ENCODE data around the gene SCD5.

The SCD5 gene

GRCh38 chr4:82638479-82638878 is 160.1 kb downstream of the SCD5 start:
- FAIRE-seq (no peak), DNase-seq (ENCODE audit: insufficient read length) (no peak)
- TF ChIP-seq POLR2AphosphoS5 (IDR thresholded peaks at IDR 0.05; ENCODE audit: low read depth, low read length) (no peak), POLR2A (IDR thresholded peaks at IDR 0.05; ENCODE audit: low read depth, low read length) (no peak), TAF1 (IDR thresholded peaks at IDR 0.05; ENCODE audit: borderline replicate concordance, low read depth, low read length) (no peak)

- TF ChIP-seq POLR2AphosphoS5 (IDR thresholded peaks at IDR 0.05; ENCODE audit: low read depth, low read length), result no peak
- no peak for TF ChIP-seq POLR2A (IDR thresholded peaks at IDR 0.05; ENCODE audit: low read depth, low read length)
- no peak for TF ChIP-seq TAF1 (IDR thresholded peaks at IDR 0.05; ENCODE audit: borderline replicate concordance, low read depth, low read length)
- DNase-seq (ENCODE audit: insufficient read length) (no peak), FAIRE-seq (no peak)
These were observed 168.5 kb downstream of the SCD5 start for GRCh38 chr4:82630079-82630478.

- TF ChIP-seq POLR2AphosphoS5 (IDR thresholded peaks at IDR 0.05; ENCODE audit: low read depth, low read length) (no peak), TAF1 (IDR thresholded peaks at IDR 0.05; ENCODE audit: borderline replicate concordance, low read depth, low read length) (no peak), POLR2A (IDR thresholded peaks at IDR 0.05; ENCODE audit: low read depth, low read length) (no peak)
- FAIRE-seq (no peak), DNase-seq (ENCODE audit: insufficient read length) (no peak)
These were observed 169.2 kb downstream of the SCD5 start for GRCh38 chr4:82629238-82630000.

- FAIRE-seq (no peak), DNase-seq (ENCODE audit: insufficient read length) (no peak)
- no peak for TF ChIP-seq TAF1 (IDR thresholded peaks at IDR 0.05; ENCODE audit: borderline replicate concordance, low read depth, low read length)
- no peak for TF ChIP-seq POLR2A (IDR thresholded peaks at IDR 0.05; ENCODE audit: low read depth, low read length)
- TF ChIP-seq POLR2AphosphoS5 (IDR thresholded peaks at IDR 0.05; ENCODE audit: low read depth, low read length), result no peak
These were observed 172.2 kb downstream of the SCD5 start for GRCh38 chr4:82626251-82626868.

- no peak for TF ChIP-seq TAF1 (IDR thresholded peaks at IDR 0.05; ENCODE audit: borderline replicate concordance, low read depth, low read length)
- TF ChIP-seq POLR2AphosphoS5 (IDR thresholded peaks at IDR 0.05; ENCODE audit: low read depth, low read length), result no peak
- no peak for TF ChIP-seq POLR2A (IDR thresholded peaks at IDR 0.05; ENCODE audit: low read depth, low read length)
- DNase-seq (ENCODE audit: insufficient read length) (no peak), FAIRE-seq (no peak)
These were observed 173.8 kb downstream of the SCD5 start for GRCh38 chr4:82624819-82625218.

GRCh38 chr4:82623121-82623683 is 175.4 kb downstream of the SCD5 start:
- no peak for FAIRE-seq
- TF ChIP-seq POLR2AphosphoS5 (IDR thresholded peaks at IDR 0.05; ENCODE audit: low read depth, low read length), result no peak
- TF ChIP-seq POLR2A (IDR thresholded peaks at IDR 0.05; ENCODE audit: low read depth, low read length), result no peak
- TF ChIP-seq TAF1 (IDR thresholded peaks at IDR 0.05; ENCODE audit: borderline replicate concordance, low read depth, low read length), result no peak

GRCh38 chr4:82621251-82621650 is 177.3 kb downstream of the SCD5 start:
- DNase-seq (ENCODE audit: insufficient read length), result no peak
- TF ChIP-seq POLR2AphosphoS5 (IDR thresholded peaks at IDR 0.05; ENCODE audit: low read depth, low read length), result no peak
- TF ChIP-seq POLR2A (IDR thresholded peaks at IDR 0.05; ENCODE audit: low read depth, low read length), result no peak
- TF ChIP-seq TAF1 (IDR thresholded peaks at IDR 0.05; ENCODE audit: borderline replicate concordance, low read depth, low read length), result no peak

More at GRCh38 chr4:82623121-82623683, 175.4 kb downstream of the SCD5 start:
- no peak for DNase-seq (ENCODE audit: insufficient read length)

GRCh38 chr4:82620126-82620735 is 178.4 kb downstream of the SCD5 start:
- no peak for TF ChIP-seq POLR2A (IDR thresholded peaks at IDR 0.05; ENCODE audit: low read depth, low read length)
- no peak for TF ChIP-seq TAF1 (IDR thresholded peaks at IDR 0.05; ENCODE audit: borderline replicate concordance, low read depth, low read length)
- TF ChIP-seq POLR2AphosphoS5 (IDR thresholded peaks at IDR 0.05; ENCODE audit: low read depth, low read length), result no peak
- DNase-seq (ENCODE audit: insufficient read length) (no peak), FAIRE-seq (no peak)

More at GRCh38 chr4:82621251-82621650, 177.3 kb downstream of the SCD5 start:
- FAIRE-seq, result no peak

GRCh38 chr4:82618103-82618720 is 180.4 kb downstream of the SCD5 start:
- FAIRE-seq, result no peak
- TF ChIP-seq POLR2AphosphoS5 (IDR thresholded peaks at IDR 0.05; ENCODE audit: low read depth, low read length) (no peak), TAF1 (IDR thresholded peaks at IDR 0.05; ENCODE audit: borderline replicate concordance, low read depth, low read length) (no peak), POLR2A (IDR thresholded peaks at IDR 0.05; ENCODE audit: low read depth, low read length) (no peak)

GRCh38 chr4:82614838-82615449 is 183.7 kb downstream of the SCD5 start:
- TF ChIP-seq TAF1 (IDR thresholded peaks at IDR 0.05; ENCODE audit: borderline replicate concordance, low read depth, low read length) (no peak), POLR2AphosphoS5 (IDR thresholded peaks at IDR 0.05; ENCODE audit: low read depth, low read length) (no peak), POLR2A (IDR thresholded peaks at IDR 0.05; ENCODE audit: low read depth, low read length) (no peak)
- no peak for FAIRE-seq
- no peak for DNase-seq (ENCODE audit: insufficient read length)

More at GRCh38 chr4:82618103-82618720, 180.4 kb downstream of the SCD5 start:
- DNase-seq (ENCODE audit: insufficient read length), result no peak
